GM12878 (cell line): ENCODE results near the gene JAML.

ENCODE experiments used
- BACH1 ChIP-seq: fragments of 450-650 bp; IDR thresholded peaks from 2 replicates; pipeline ENCODE4 v1.6.1; 2017; ENCODE audit warnings: mild to moderate bottlenecking, borderline replicate concordance
- BCL11A ChIP-seq: IDR thresholded peaks from 2 replicates; pipeline ENCODE4 v1.6.1; 2011; ENCODE audit warnings: low read depth, low read length
- EED ChIP-seq: sonication (generic); IDR thresholded peaks from 2 replicates; pipeline ENCODE4 v1.6.1; 2016; ENCODE audit warnings: antibody characterized with exemption, low read depth
- EZH2 ChIP-seq: IDR thresholded peaks from 2 replicates; pipeline ENCODE4 v1.6.1; 2012; ENCODE audit warnings: low read depth, mild to moderate bottlenecking, control low read depth, inconsistent platforms, low read length, borderline replicate concordance; ENCODE audit not compliant: control insufficient read depth
- POLR2A ChIP-seq: IDR thresholded peaks from 2 replicates; pipeline ENCODE4 v1.6.1; 2011; ENCODE audit warnings: low read depth, mild to moderate bottlenecking, low read length
- POLR2AphosphoS5 ChIP-seq: IDR thresholded peaks from 2 replicates; pipeline ENCODE4 v1.6.1; 2011; ENCODE audit warnings: mild to moderate bottlenecking, low read length, inconsistent platforms
- RFX5 ChIP-seq: IDR thresholded peaks from 2 replicates; pipeline ENCODE4 v1.6.1; 2011; ENCODE audit warnings: low read depth, low read length, improper control_type of control experiment
- SIN3A ChIP-seq: IDR thresholded peaks from 2 replicates; pipeline ENCODE4 v1.6.1; 2012; ENCODE audit warnings: low read depth, low read length, improper control_type of control experiment
- TAF1 ChIP-seq: IDR thresholded peaks from 2 replicates; pipeline ENCODE4 v1.6.1; 2011; ENCODE audit warnings: mild to moderate bottlenecking, low read depth, low read length, borderline replicate concordance
- ZZZ3 ChIP-seq: IDR thresholded peaks from 2 replicates; pipeline ENCODE4 v1.6.1; 2011; ENCODE audit warnings: low read depth; ENCODE audit not compliant: control insufficient read depth, insufficient read length
- TF ChIP-seq, protein P1 (sequence below): IDR thresholded peaks from 2 replicates; pipeline ENCODE4 v1.6.1; 2012; ENCODE audit warnings: mild to moderate bottlenecking, low read depth, low read length
- TF ChIP-seq, protein P2 (sequence below), 3 experiments: IDR thresholded peaks in 2 of 3; conservative IDR thresholded peaks in 1 of 3; 2 replicates each; pipeline ENCODE4 v1.5.1; 2011; ENCODE audit warnings: low read depth in 3 of 3, low read length in 3 of 3, mild to moderate bottlenecking in 3 of 3, control low read depth in 2 of 3, moderate library complexity in 2 of 3, inconsistent platforms in 1 of 3, mixed read lengths in 1 of 3; ENCODE audit not compliant: control insufficient read depth in 2 of 3, insufficient read depth in 1 of 3; ENCODE audit errors: extremely low read depth in 1 of 3

DNA sequence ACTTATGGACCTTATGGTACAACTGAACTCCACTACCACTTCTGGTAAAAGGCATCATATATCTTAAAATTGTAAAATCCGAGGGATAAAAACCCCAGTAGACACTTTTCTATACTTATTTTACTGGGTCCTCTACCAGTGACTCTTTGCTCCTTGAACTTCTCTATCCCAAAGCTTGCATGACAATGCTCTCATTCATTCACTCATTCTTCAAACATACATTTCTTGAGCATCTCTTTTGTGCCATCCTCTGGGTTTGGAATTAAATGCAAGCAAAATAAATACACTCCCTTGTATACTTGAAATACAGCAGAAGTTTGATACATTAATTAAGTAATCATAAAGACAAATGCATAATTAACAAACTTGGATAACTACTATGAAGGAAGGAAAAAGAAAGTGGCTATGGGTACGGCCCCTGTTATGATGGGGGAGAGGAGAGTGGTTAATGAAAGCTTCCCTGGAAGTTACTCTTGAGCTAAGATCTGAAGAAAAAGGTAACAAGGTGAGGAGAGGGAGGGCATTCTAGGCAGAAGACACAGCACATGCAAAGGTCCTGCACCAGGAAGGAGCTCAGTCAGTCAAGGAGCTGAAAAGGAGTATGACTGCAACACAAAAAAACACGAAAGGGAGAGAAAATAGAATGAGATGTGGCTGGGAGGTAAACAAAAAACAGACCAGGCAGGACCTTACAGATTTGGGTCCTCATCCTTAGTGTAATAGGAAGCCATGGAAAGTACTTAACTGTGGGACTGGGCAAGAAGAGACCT is 19.4 kb upstream of the JAML start:
- TF ChIP-seq BACH1: no peak
- TF ChIP-seq EED: no peak
- TF ChIP-seq BCL11A: no peak
- TF ChIP-seq POLR2A: no peak
- TF ChIP-seq, protein P1, sequence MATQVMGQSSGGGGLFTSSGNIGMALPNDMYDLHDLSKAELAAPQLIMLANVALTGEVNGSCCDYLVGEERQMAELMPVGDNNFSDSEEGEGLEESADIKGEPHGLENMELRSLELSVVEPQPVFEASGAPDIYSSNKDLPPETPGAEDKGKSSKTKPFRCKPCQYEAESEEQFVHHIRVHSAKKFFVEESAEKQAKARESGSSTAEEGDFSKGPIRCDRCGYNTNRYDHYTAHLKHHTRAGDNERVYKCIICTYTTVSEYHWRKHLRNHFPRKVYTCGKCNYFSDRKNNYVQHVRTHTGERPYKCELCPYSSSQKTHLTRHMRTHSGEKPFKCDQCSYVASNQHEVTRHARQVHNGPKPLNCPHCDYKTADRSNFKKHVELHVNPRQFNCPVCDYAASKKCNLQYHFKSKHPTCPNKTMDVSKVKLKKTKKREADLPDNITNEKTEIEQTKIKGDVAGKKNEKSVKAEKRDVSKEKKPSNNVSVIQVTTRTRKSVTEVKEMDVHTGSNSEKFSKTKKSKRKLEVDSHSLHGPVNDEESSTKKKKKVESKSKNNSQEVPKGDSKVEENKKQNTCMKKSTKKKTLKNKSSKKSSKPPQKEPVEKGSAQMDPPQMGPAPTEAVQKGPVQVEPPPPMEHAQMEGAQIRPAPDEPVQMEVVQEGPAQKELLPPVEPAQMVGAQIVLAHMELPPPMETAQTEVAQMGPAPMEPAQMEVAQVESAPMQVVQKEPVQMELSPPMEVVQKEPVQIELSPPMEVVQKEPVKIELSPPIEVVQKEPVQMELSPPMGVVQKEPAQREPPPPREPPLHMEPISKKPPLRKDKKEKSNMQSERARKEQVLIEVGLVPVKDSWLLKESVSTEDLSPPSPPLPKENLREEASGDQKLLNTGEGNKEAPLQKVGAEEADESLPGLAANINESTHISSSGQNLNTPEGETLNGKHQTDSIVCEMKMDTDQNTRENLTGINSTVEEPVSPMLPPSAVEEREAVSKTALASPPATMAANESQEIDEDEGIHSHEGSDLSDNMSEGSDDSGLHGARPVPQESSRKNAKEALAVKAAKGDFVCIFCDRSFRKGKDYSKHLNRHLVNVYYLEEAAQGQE: no peak
- TF ChIP-seq, protein P2, sequence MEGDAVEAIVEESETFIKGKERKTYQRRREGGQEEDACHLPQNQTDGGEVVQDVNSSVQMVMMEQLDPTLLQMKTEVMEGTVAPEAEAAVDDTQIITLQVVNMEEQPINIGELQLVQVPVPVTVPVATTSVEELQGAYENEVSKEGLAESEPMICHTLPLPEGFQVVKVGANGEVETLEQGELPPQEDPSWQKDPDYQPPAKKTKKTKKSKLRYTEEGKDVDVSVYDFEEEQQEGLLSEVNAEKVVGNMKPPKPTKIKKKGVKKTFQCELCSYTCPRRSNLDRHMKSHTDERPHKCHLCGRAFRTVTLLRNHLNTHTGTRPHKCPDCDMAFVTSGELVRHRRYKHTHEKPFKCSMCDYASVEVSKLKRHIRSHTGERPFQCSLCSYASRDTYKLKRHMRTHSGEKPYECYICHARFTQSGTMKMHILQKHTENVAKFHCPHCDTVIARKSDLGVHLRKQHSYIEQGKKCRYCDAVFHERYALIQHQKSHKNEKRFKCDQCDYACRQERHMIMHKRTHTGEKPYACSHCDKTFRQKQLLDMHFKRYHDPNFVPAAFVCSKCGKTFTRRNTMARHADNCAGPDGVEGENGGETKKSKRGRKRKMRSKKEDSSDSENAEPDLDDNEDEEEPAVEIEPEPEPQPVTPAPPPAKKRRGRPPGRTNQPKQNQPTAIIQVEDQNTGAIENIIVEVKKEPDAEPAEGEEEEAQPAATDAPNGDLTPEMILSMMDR (IDR thresholded peaks at IDR 0.05 in 2 of 3, conservative IDR thresholded peaks at IDR 0.05 in 1 of 3; ENCODE audit: control insufficient read depth in 2 of 3, extremely low read depth in 1 of 3, insufficient read depth in 1 of 3, low read depth in 3 of 3, low read length in 3 of 3): no peak
- no peak for TF ChIP-seq ZZZ3
- TF ChIP-seq POLR2AphosphoS5: no peak
- TF ChIP-seq TAF1: no peak
- TF ChIP-seq EZH2: no peak
- no peak for TF ChIP-seq SIN3A
- TF ChIP-seq RFX5: no peak
